T-cell (primary cell): ENCODE data around the gene MICAL2. TPM values are rescaled to one million over a fixed set of nuclear protein-coding genes. Genes with fewer than 3 reads are reported as not detected.

Experiments
- ATAC-seq, 4 experiments: fragments of 200-7000 bp in 3 of 4; fragments of 150-1000 bp in 1 of 4; cut with Tn5 transposase; replicated peaks in 1 of 4; 1 replicate in 3 of 4; 2 replicates in 1 of 4; pipeline ENCODE4 v1.10.0; 2021; ENCODE audit warnings: moderate library complexity in 3 of 4, mild to moderate bottlenecking in 2 of 4, moderate number of reproducible peaks in 1 of 4
- CTCF ChIA-PET, 2 donors: fragments of 300-600 bp; sonication (Branson Sonifier 250); formaldehyde crosslinking; loops; one replicate each; lab custom pipeline; 2022; ENCODE audit warnings: antibody characterized with exemption in 2 of 2; lab: Charles Lee
- POLR2A ChIA-PET, 2 donors: fragments of 300-600 bp; sonication (Branson Sonifier 250); formaldehyde crosslinking; loops; one replicate each; lab custom pipeline; 2022; ENCODE audit warnings: antibody characterized with exemption in 2 of 2; lab: Charles Lee
- DNase-seq, 35 experiments: peaks; one replicate each; pipeline versions ENCODE4 v3.0.0 to v3.0.0-alpha.2; 2013 to 2023
- H3K27ac ChIP-seq: one replicate; pipeline ENCODE4 v1.5.1; 2013; ENCODE audit warnings: low read length
- H3K27me3 ChIP-seq, 2 experiments: replicated peaks in 1 of 2; 1 replicate in 1 of 2; 2 replicates in 1 of 2; pipeline versions ENCODE4 v1.6.1 to v1.7.0; 2013; ENCODE audit warnings: low read length in 1 of 2, mixed read lengths in 1 of 2; ENCODE audit not compliant: control insufficient read depth in 2 of 2, insufficient read depth in 2 of 2; ENCODE audit errors: extremely low read depth in 1 of 2
- H3K36me3 ChIP-seq, 2 donors: 1 replicate in 1 of 2; 2 replicates in 1 of 2; pipeline versions ENCODE4 v1.6.1 to v1.7.0; 2013; ENCODE audit warnings: low read length in 1 of 2; ENCODE audit not compliant: control insufficient read depth in 2 of 2, insufficient read depth in 1 of 2; ENCODE audit errors: extremely low read depth in 1 of 2
- H3K4me1 ChIP-seq, 2 experiments: 1 replicate in 1 of 2; 2 replicates in 1 of 2; pipeline versions ENCODE4 v1.6.1 to v1.7.0; 2013; ENCODE audit warnings: low read length in 2 of 2, mixed read lengths in 1 of 2; ENCODE audit not compliant: insufficient read depth in 2 of 2, control insufficient read depth in 1 of 2; ENCODE audit errors: extremely low read depth in 1 of 2
- H3K4me3 ChIP-seq, 2 donors: 1 replicate in 1 of 2; 2 replicates in 1 of 2; pipeline versions ENCODE4 v1.5.1 to v1.7.0; 2013; ENCODE audit warnings: mild to moderate bottlenecking in 2 of 2, low read length in 1 of 2, moderate library complexity in 1 of 2; ENCODE audit not compliant: control insufficient read depth in 1 of 2; ENCODE audit errors: extremely low read depth in 1 of 2
- H3K9me3 ChIP-seq: 2 replicates; pipeline ENCODE4 v1.7.0; 2013
- H3K27ac Mint-ChIP-seq, 2 donors: one replicate each; pipeline ENCODE4 v1.8.0; 2020 to 2021; ENCODE audit warnings: mild to moderate bottlenecking in 2 of 2, mixed read lengths in 2 of 2
- H3K27me3 Mint-ChIP-seq, 2 donors: one replicate each; pipeline ENCODE4 v1.8.0; 2021 to 2022; ENCODE audit warnings: mixed read lengths in 2 of 2
- H3K36me3 Mint-ChIP-seq: one replicate; pipeline ENCODE4 v1.8.0; 2021; ENCODE audit warnings: mixed read lengths
- H3K4me1 Mint-ChIP-seq, 3 donors: one replicate each; pipeline ENCODE4 v1.8.0; 2020 to 2022; ENCODE audit warnings: mixed read lengths in 3 of 3, mild to moderate bottlenecking in 1 of 3
- H3K4me3 Mint-ChIP-seq, 3 donors: one replicate each; pipeline ENCODE4 v1.8.0; 2020 to 2022; ENCODE audit warnings: mild to moderate bottlenecking in 3 of 3, mixed read lengths in 3 of 3, moderate library complexity in 3 of 3
- H3K9me3 Mint-ChIP-seq, 3 donors: one replicate each; pipeline ENCODE4 v1.8.0; 2020 to 2022; ENCODE audit warnings: mixed read lengths in 3 of 3
- WGBS: methylation state at CpG from one replicate; pipeline ENCODE4 v1.1.5; 2013; ENCODE audit warnings: missing lambda C conversion rate; ENCODE audit not compliant: insufficient coverage; 5-methylcytosine and 5-hydroxymethylcytosine counted together
- total RNA-seq, 35 experiments: library from RNA in 6 of 35; stranded (reverse) in 6 of 35; fragments of 120-200 nt in 1 of 35; gene quantifications; one replicate each; pipeline versions ENCODE4 v1.2.1 to v1.2.4 and lab custom pipeline; 2013 to 2026

MICAL2 gene
- total RNA-seq, 5 donors from 2014 or later (not counting 1 experiment from before 2014, with no cell fraction given): 13.7 to 38.7 (median 22.9) TPM

DNA sequence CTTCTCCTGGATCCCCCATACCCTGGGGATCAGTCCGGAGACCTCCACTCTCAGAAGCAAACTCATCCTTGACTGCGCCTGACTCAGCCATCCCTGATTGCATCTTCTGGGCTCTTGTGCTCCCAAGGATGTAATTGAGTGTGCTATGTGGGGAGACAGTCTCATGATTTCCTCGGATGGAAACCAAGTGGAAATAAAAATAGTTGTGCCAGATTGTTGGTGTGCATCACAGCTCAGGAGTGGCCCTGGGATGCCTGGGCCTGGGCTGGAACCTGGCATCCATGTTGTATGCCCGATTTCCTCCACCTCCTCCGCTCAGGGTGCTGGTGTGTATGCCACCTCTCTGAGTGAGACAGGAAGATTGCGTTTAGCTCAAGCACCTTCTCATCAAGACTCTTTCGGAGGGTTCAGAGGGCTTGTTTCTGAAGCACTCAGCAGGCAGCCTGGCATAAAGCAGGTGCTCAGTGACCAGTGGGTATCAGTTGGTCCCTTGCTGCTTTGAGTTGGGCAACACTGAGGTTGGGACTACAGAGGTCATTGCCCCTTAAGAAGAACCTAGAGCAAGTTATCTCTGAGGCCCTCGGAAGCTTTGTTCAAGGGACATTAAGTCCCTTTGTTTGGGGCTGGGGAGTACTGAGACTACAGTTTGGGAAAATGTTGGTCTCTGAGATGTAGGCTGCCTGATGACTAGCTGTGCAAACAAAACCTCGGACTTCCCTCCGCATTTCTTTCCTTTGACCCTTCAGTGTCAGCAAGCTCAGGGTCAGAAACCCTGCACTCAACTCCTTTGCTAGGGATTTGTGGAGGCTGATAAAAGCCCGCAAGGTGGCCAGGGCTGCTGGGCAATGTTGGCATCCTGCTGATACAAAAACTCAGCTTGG lies 24.8 kb upstream of the MICAL2 start:
- no peak for DNase-seq
- H3K36me3 ChIP-seq: no peaks in the 10 kb centered on the region
- H3K27ac Mint-ChIP-seq: peak overlapping the region; percentile 75 to 82
- ChIA-PET POLR2A (no interaction called here), CTCF (interaction anchor here (0.6 to 1.0 kb wide), 3 partner anchors 25 to 228 kb away, joined by 3 read pairs; no protein-coding TSS in a partner anchor)
- peaks cover 0 to 3% (median 0%) of the 10 kb centered on the region in 3 donors for H3K9me3 Mint-ChIP-seq
- peaks cover 33 to 56% of the 10 kb centered on the region in 2 experiments for H3K4me1 ChIP-seq
- H3K4me3 ChIP-seq: no peak overlapping the region
- H3K27ac ChIP-seq: peak overlapping the region; percentile 58
- no peaks in the 10 kb centered on the region for H3K36me3 Mint-ChIP-seq
- H3K27me3 ChIP-seq: no peaks in the 10 kb centered on the region
- peak overlapping the region in 1 of 3 donors; percentile 52 for H3K4me3 Mint-ChIP-seq
- peaks cover 53 to 55% (median 55%) of the 10 kb centered on the region in 3 donors for H3K4me1 Mint-ChIP-seq
- no peak for ATAC-seq
- H3K27me3 Mint-ChIP-seq: no peaks in the 10 kb centered on the region
- H3K9me3 ChIP-seq: no peaks in the 10 kb centered on the region
- WGBS: 81% methylated on average over 6 of the region's 11 CpGs

DNA sequence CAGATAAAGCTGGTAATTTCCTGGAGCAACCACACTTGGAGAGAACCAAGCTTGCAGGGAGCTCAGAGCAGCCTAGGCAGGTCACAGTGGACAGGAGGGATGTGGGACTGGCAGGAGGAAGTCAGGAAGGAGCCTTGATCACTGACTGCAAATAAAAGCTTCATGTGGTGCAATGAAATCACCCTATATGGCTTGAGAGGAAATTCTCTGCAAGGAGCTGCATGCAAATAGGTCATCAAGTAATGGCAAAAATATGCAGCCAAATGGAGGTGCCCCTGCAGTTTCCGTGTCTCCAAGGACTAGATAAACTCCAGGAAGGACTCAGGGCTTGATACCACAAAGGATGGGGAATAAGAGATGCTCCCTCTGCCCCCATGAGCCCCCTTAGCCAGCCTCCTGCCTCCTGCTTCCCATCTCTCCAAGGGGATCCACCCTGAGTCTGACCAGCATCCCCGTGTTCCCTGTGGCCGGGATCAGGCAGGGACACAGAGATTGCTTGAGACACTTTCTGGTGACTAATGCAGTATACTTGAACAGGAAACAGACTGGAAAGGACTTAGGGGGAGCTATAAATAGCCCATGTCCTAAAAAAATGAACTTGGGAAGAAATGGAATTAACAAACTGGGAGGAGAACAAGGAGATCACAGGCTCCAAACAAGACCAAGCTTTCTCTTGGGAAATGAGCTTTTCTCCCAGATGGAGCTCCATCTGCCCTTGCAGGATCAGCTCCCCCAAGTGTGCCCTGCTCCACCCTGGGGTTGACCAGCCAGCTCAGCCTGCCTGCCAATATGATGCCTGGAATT lies 23.9 kb upstream of the MICAL2 start:
- ATAC-seq (no peak), DNase-seq (peak in 1 of 35 experiments; percentile 20)
- H3K4me1 ChIP-seq: peaks cover 36 to 62% of the 10 kb centered on the region in 2 experiments
- H3K36me3 ChIP-seq: no peaks in the 10 kb centered on the region
- no peaks in the 10 kb centered on the region for H3K27me3 ChIP-seq
- CTCF ChIA-PET: interaction anchor here (0.6 to 1.7 kb wide), 7 partner anchors 16 to 201 kb away, joined by 3 to 6 read pairs (median 3); no protein-coding TSS in a partner anchor
- H3K4me3 ChIP-seq: peak overlapping the region in 1 of 2 donors; percentile 3
- H3K9me3 ChIP-seq: no peaks in the 10 kb centered on the region
- POLR2A ChIA-PET: interaction anchor here in 1 of 2 donors (1.5 kb wide), 1 partner anchor 19 kb away, joined by 3 read pairs; no protein-coding TSS in a partner anchor
- peak overlapping the region; percentile 82 to 85 for H3K27ac Mint-ChIP-seq
- H3K36me3 Mint-ChIP-seq: no peaks in the 10 kb centered on the region
- peaks cover 60 to 63% (median 61%) of the 10 kb centered on the region in 3 donors for H3K4me1 Mint-ChIP-seq
- H3K27ac ChIP-seq: peak overlapping the region; percentile 58
- no CpG with 5 or more reads among the region's 3 CpGs for WGBS
- H3K9me3 Mint-ChIP-seq: peaks cover 0 to 3% (median 0%) of the 10 kb centered on the region in 3 donors
- peak overlapping the region in 2 of 3 donors; percentile 52 to 53 for H3K4me3 Mint-ChIP-seq
- H3K27me3 Mint-ChIP-seq: no peaks in the 10 kb centered on the region

DNA sequence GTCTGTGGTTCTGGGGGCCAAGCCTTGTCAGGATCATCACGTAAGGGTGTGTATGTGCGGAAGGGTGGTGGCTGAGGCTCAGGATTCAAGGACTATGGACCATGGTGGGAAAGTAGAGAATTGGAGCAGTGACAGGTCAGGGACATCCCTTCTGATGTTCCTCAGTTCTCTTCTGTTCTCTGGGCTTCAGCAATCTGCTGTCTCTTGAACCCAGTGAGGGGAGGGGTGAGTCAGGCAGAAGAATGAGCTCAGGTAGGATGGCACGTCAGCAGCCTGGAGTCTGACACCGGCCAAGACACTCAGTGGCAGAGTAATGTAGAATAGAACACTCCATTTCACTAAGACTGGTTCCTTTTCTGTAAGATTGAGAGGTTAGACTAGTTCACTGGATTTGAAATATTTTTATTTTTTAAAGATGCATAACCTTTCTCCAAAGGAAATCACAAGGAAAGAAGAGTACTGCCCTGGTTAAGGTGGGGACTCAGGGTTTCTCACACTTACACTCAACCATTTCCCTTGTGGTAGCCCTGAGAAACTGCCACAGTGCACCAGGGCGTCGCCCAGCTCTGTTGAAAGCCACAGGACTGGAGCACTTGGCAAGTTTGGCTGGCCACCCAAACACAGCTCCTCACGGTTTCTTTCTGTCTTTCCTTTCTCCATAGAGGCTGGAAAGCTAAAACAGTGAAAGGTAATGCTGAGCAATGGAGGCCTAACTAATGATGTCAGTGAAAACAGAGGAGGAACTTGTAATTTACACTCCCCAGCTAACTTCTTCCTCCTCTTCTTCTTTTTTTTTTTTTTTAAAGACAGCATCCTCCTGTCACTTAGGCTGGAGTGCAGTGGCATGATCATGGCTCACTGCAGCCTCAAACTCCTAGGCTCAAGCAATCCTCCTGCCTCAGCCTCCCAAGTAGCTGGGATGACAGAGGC lies 23.1 kb upstream of the MICAL2 start:
- H3K27me3 ChIP-seq: no peaks in the 10 kb centered on the region
- Mint-ChIP-seq H3K9me3 (peaks cover 0 to 3% (median 0%) of the 10 kb centered on the region in 3 donors), H3K36me3 (no peaks in the 10 kb centered on the region), H3K4me1 (peaks cover 63 to 68% (median 66%) of the 10 kb centered on the region in 3 donors), H3K4me3 (peak overlapping the region; percentile 39 to 53 (median 52)), H3K27me3 (no peaks in the 10 kb centered on the region), H3K27ac (peak overlapping the region; percentile 82 to 85)
- peak overlapping the region; percentile 58 for H3K27ac ChIP-seq
- POLR2A ChIA-PET: interaction anchor here (0.6 to 1.5 kb wide), 6 partner anchors 15 to 151 kb away, joined by 3 to 6 read pairs (median 4); no protein-coding TSS in a partner anchor
- peaks cover 36 to 65% of the 10 kb centered on the region in 2 experiments for H3K4me1 ChIP-seq
- H3K36me3 ChIP-seq: no peaks in the 10 kb centered on the region
- ATAC-seq (peak; percentile 75 to 91 (median 84)), DNase-seq (peak in 30 of 35 experiments; percentile 13 to 70 (median 36))
- 92% methylated on average over 2 of the region's 7 CpGs for WGBS
- peak overlapping the region in 1 of 2 donors; percentile 3 for H3K4me3 ChIP-seq
- no peaks in the 10 kb centered on the region for H3K9me3 ChIP-seq
- CTCF ChIA-PET: interaction anchor here (0.6 to 1.7 kb wide), 14 partner anchors 12 to 1772 kb away, joined by 3 to 7 read pairs (median 4); partner anchors contain the start of gene ZBED5 (in 1 of the 2)

DNA sequence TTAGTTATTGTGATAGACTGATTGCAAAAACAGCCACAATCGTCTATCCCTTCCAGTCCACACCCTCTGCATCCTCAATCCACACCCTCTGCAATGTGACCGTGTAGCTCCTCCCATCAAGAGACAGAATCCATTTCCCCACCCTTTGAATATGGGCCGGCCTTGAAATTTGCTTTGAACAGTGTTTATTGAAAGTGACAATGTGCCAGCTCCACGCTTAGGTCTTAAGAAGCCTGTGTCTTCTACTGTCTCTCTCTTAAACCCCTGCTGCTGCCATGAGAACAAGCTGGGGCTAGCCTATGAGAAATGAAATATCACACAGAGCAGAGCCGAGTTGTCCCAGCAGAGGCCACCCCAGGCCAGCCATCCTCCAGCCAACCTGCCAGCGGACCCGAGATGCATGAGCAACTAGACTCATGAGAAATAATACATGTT lies 22.3 kb upstream of the MICAL2 start:
- Histone ChIP-seq H3K36me3 (no peaks in the 10 kb centered on the region), H3K27me3 (no peaks in the 10 kb centered on the region), H3K4me3 (no peak overlapping the region), H3K27ac (peak overlapping the region; percentile 58), H3K4me1 (peaks cover 36 to 65% of the 10 kb centered on the region in 2 experiments), H3K9me3 (no peaks in the 10 kb centered on the region)
- POLR2A ChIA-PET: interaction anchor here in 1 of 2 donors (0.7 to 1.5 kb wide), 2 partner anchors 20 to 150 kb away, joined by 3 read pairs; no protein-coding TSS in a partner anchor
- no CpG with 5 or more reads among the region's 7 CpGs for WGBS
- peaks cover 63 to 68% (median 66%) of the 10 kb centered on the region in 3 donors for H3K4me1 Mint-ChIP-seq
- peaks cover 0 to 3% (median 0%) of the 10 kb centered on the region in 3 donors for H3K9me3 Mint-ChIP-seq
- CTCF ChIA-PET: interaction anchor here (0.6 to 1.7 kb wide), 9 partner anchors 11 to 194 kb away, joined by 3 to 7 read pairs (median 3); no protein-coding TSS in a partner anchor
- ATAC-seq (peak in 2 of 4 experiments; percentile 11 to 53), DNase-seq (peak in 1 of 35 experiments; percentile 32)
- no peaks in the 10 kb centered on the region for H3K27me3 Mint-ChIP-seq
- H3K4me3 Mint-ChIP-seq: peak overlapping the region in 1 of 3 donors; percentile 52
- no peaks in the 10 kb centered on the region for H3K36me3 Mint-ChIP-seq
- peak overlapping the region; percentile 82 to 85 for H3K27ac Mint-ChIP-seq

DNA sequence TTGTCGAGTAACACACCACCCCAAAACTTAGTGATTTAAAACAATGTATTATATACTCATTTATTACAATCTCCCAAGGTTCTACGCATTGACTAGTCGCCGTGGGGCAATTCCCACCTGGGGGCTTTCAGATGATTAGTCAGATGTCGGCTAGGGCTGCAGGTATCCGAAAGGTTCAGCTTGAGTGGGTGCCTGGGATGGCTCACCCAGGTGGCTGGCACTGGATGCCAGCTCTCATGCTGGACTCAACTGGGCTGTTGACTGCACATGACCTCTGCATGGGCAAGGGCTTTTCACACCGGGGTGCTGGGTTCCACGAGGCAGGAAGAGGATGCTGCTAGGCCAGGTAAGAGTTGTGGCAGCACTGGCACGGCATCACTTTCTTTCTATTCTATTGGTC lies 21.9 kb upstream of the MICAL2 start:
- Mint-ChIP-seq H3K27me3 (no peaks in the 10 kb centered on the region), H3K4me1 (peaks cover 63 to 68% (median 66%) of the 10 kb centered on the region in 3 donors), H3K27ac (peak overlapping the region; percentile 68 to 71), H3K4me3 (peak overlapping the region in 1 of 3 donors; percentile 52), H3K36me3 (no peaks in the 10 kb centered on the region), H3K9me3 (peaks cover 0 to 3% (median 0%) of the 10 kb centered on the region in 3 donors)
- no peaks in the 10 kb centered on the region for H3K9me3 ChIP-seq
- H3K36me3 ChIP-seq: no peaks in the 10 kb centered on the region
- H3K4me3 ChIP-seq: no peak overlapping the region
- peaks cover 36 to 65% of the 10 kb centered on the region in 2 experiments for H3K4me1 ChIP-seq
- ChIA-PET CTCF (no interaction called here), POLR2A (no interaction called here)
- H3K27me3 ChIP-seq: no peaks in the 10 kb centered on the region
- no peak for DNase-seq
- no peak overlapping the region for H3K27ac ChIP-seq
- 87% methylated on average over 6 of the region's 9 CpGs for WGBS
- ATAC-seq: no peak
